Measurements from ENCODE around the gene ZSCAN30. TPM values are rescaled to one million over a fixed set of nuclear protein-coding genes. Genes with fewer than 3 reads are reported as not detected.

ZSCAN30 gene
- total and polyA plus RNA-seq, 2 of the 13 experiments (the other 11 are each of a cell fraction or from before 2014, with no cell fraction given), result 7.4 to 7.7 TPM

- TF ChIP-seq, protein P1, sequence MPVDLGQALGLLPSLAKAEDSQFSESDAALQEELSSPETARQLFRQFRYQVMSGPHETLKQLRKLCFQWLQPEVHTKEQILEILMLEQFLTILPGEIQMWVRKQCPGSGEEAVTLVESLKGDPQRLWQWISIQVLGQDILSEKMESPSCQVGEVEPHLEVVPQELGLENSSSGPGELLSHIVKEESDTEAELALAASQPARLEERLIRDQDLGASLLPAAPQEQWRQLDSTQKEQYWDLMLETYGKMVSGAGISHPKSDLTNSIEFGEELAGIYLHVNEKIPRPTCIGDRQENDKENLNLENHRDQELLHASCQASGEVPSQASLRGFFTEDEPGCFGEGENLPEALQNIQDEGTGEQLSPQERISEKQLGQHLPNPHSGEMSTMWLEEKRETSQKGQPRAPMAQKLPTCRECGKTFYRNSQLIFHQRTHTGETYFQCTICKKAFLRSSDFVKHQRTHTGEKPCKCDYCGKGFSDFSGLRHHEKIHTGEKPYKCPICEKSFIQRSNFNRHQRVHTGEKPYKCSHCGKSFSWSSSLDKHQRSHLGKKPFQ (CRISPR knock-in tag; IDR thresholded peaks at IDR 0.05; ENCODE audit: insufficient replicate concordance), result no peak
- TF ChIP-seq, protein P2, sequence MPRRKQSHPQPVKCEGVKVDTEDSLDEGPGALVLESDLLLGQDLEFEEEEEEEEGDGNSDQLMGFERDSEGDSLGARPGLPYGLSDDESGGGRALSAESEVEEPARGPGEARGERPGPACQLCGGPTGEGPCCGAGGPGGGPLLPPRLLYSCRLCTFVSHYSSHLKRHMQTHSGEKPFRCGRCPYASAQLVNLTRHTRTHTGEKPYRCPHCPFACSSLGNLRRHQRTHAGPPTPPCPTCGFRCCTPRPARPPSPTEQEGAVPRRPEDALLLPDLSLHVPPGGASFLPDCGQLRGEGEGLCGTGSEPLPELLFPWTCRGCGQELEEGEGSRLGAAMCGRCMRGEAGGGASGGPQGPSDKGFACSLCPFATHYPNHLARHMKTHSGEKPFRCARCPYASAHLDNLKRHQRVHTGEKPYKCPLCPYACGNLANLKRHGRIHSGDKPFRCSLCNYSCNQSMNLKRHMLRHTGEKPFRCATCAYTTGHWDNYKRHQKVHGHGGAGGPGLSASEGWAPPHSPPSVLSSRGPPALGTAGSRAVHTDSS (CRISPR knock-in tag; conservative IDR thresholded peaks at IDR 0.05), result no peak
- TF ChIP-seq ZFP36L2 (CRISPR knock-in tag; IDR thresholded peaks at IDR 0.05) (peak; percentile 78; the same call in 1 of the 2 replicates), FOSL1 (CRISPR knock-in tag; IDR thresholded peaks at IDR 0.05; ENCODE audit: borderline replicate concordance) (no peak), GPBP1L1 (CRISPR knock-in tag; IDR thresholded peaks at IDR 0.05) (no peak), KLF15 (CRISPR knock-in tag; IDR thresholded peaks at IDR 0.05; ENCODE audit: borderline replicate concordance) (peak; percentile 85; the same call in 1 of the 2 replicates), ZNF160 (CRISPR knock-in tag; IDR thresholded peaks at IDR 0.05) (peak; percentile 88), HNRNPH1 (optimal IDR thresholded peaks at IDR 0.05; ENCODE audit: low read depth, low read length) (no peak), BCL6 (CRISPR knock-in tag; IDR thresholded peaks at IDR 0.05) (peak; percentile 73; the same call in 1 of the 2 replicates), WIZ (CRISPR knock-in tag; IDR thresholded peaks at IDR 0.05) (peak; percentile 80; the same call in 1 of the 2 replicates), PAX8 (CRISPR knock-in tag; IDR thresholded peaks at IDR 0.05; ENCODE audit: borderline replicate concordance) (no peak; the same call in 1 of the 2 replicates), HMGXB3 (CRISPR knock-in tag; IDR thresholded peaks at IDR 0.05; ENCODE audit: borderline replicate concordance) (peak; percentile 44; the same call in 1 of the 2 replicates)
- TF ChIP-seq, protein P3, sequence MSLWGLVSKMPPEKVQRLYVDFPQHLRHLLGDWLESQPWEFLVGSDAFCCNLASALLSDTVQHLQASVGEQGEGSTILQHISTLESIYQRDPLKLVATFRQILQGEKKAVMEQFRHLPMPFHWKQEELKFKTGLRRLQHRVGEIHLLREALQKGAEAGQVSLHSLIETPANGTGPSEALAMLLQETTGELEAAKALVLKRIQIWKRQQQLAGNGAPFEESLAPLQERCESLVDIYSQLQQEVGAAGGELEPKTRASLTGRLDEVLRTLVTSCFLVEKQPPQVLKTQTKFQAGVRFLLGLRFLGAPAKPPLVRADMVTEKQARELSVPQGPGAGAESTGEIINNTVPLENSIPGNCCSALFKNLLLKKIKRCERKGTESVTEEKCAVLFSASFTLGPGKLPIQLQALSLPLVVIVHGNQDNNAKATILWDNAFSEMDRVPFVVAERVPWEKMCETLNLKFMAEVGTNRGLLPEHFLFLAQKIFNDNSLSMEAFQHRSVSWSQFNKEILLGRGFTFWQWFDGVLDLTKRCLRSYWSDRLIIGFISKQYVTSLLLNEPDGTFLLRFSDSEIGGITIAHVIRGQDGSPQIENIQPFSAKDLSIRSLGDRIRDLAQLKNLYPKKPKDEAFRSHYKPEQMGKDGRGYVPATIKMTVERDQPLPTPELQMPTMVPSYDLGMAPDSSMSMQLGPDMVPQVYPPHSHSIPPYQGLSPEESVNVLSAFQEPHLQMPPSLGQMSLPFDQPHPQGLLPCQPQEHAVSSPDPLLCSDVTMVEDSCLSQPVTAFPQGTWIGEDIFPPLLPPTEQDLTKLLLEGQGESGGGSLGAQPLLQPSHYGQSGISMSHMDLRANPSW (CRISPR knock-in tag; IDR thresholded peaks at IDR 0.05; ENCODE audit: borderline replicate concordance), result no peak
Observed at GRCh38 chr18:35290094-35290735, at the start of gene ZSCAN30 (continued).

Measured in HepG2 (cell line).